Esophagus muscularis mucosa (tissue), 4 donors: ENCODE data around the gene ZXDC. TPM values are rescaled to one million over a fixed set of nuclear protein-coding genes. Genes with fewer than 3 reads are reported as not detected.

Source experiments
- DNase-seq: peaks from one replicate; pipeline ENCODE4 v3.0.0-alpha.2; 2017; ENCODE audit errors: extremely low spot score
- H3K27ac ChIP-seq, 4 donors: fragments of 200-600 bp; sonication (generic); replicated peaks in 1 of 4; 1 replicate in 3 of 4; 2 replicates in 1 of 4; pipeline ENCODE4 v1.5.1; 2016 to 2019; ENCODE audit warnings: mild to moderate bottlenecking in 1 of 4
- H3K27me3 ChIP-seq, 4 donors: fragments of 200-600 bp; sonication (generic); one replicate each; pipeline versions ENCODE4 v1.5.1 to v1.6.0; 2016 to 2019
- H3K36me3 ChIP-seq, 4 donors: fragments of 200-600 bp; sonication (generic); one replicate each; pipeline ENCODE4 v1.5.1; 2016 to 2019
- H3K4me1 ChIP-seq, 4 donors: fragments of 200-600 bp; sonication (generic); one replicate each; pipeline ENCODE4 v1.5.1; 2016 to 2019
- H3K4me3 ChIP-seq, 4 donors: fragments of 200-600 bp; sonication (generic); 1 replicate in 2 of 4; 2 replicates in 2 of 4; pipeline ENCODE4 v1.5.1; 2016 to 2019; ENCODE audit warnings: mild to moderate bottlenecking in 4 of 4, moderate library complexity in 1 of 4
- H3K9me3 ChIP-seq, 4 donors: fragments of 200-600 bp; sonication (generic); 1 replicate in 3 of 4; 2 replicates in 1 of 4; pipeline ENCODE4 v1.5.1; 2016 to 2019
- CTCF ChIP-seq, 3 experiments: fragments of 200-600 bp in 2 of 3; fragments of 450-650 bp in 1 of 3; sonication (generic) in 2 of 3; IDR thresholded peaks; one replicate each; pipeline ENCODE4 v1.5.1; 2017 to 2019; ENCODE audit warnings: antibody characterized with exemption in 3 of 3, mild to moderate bottlenecking in 2 of 3, moderate library complexity in 1 of 3
- EP300 ChIP-seq: sonication (generic); formaldehyde crosslinking; IDR thresholded peaks from one replicate; pipeline ENCODE4 v1.6.1; 2017; ENCODE audit warnings: antibody characterized with exemption
- POLR2A ChIP-seq: fragments of 450-650 bp; IDR thresholded peaks from one replicate; pipeline ENCODE4 v1.6.1; 2017; ENCODE audit warnings: antibody characterized with exemption, moderate library complexity, mild to moderate bottlenecking, low read depth
- POLR2AphosphoS5 ChIP-seq, 2 donors: sonication (generic); formaldehyde crosslinking; IDR thresholded peaks; one replicate each; pipeline ENCODE4 v1.6.1; 2017; ENCODE audit warnings: antibody characterized with exemption in 2 of 2
- WGBS: methylation state at CpG from one replicate; pipeline ENCODE4 v1.1.5; 2018; 5-methylcytosine and 5-hydroxymethylcytosine counted together
- intact Hi-C: fragments of 100-400 bp; cut with DNase I; formaldehyde crosslinking; loops from one replicate; pipeline ENCODE4 v1.15.1; 2023
- total RNA-seq, 4 donors: library from RNA; depleted of rRNA; stranded (reverse); fragments of >200 nt; gene quantifications; one replicate each; pipeline versions ENCODE4 v1.1.0 to v1.2.1, GENCODE V29; 2016

ZXDC gene
- total RNA-seq, 4 donors from 2014 or later = 25.8 to 41.2 (median 38.6) TPM

GRCh38 chr3:126422121-126422520 lies 53.6 kb downstream of the ZXDC start:
- Histone ChIP-seq H3K4me3 (no peak overlapping the region), H3K27me3 (peaks cover 0 to 29% (median 1%) of the 10 kb centered on the region in 4 donors), H3K27ac (no peak overlapping the region), H3K36me3 (peaks cover 0 to 8% (median 6%) of the 10 kb centered on the region in 4 donors), H3K9me3 (peaks cover 0 to 19% (median 14%) of the 10 kb centered on the region in 4 donors), H3K4me1 (no peaks in the 10 kb centered on the region)
- TF ChIP-seq EP300 = no peak
- no peak for TF ChIP-seq POLR2AphosphoS5 (IDR thresholded peaks at IDR 0.05)
- TF ChIP-seq POLR2A = no peak
- TF ChIP-seq CTCF (IDR thresholded peaks at IDR 0.05) = no peak
- no peak for DNase-seq
- WGBS = 90% methylated on average over 5 of the region's 8 CpGs
- intact Hi-C loops = no loop called here

GRCh38 chr3:126421573-126422119 lies 54.0 kb downstream of the ZXDC start:
- intact Hi-C loops = no loop called here
- Histone ChIP-seq H3K4me3 (no peak overlapping the region), H3K27me3 (peaks cover 0 to 34% (median 5%) of the 10 kb centered on the region in 4 donors), H3K4me1 (no peaks in the 10 kb centered on the region), H3K36me3 (peaks cover 0 to 8% (median 6%) of the 10 kb centered on the region in 4 donors), H3K9me3 (peaks cover 0 to 14% (median 10%) of the 10 kb centered on the region in 4 donors), H3K27ac (no peak overlapping the region)
- no peak for DNase-seq
- no peak for TF ChIP-seq POLR2AphosphoS5 (IDR thresholded peaks at IDR 0.05)
- no peak for TF ChIP-seq CTCF (IDR thresholded peaks at IDR 0.05)
- no peak for TF ChIP-seq EP300
- TF ChIP-seq POLR2A = no peak
- WGBS = 81% methylated on average over 10 of the region's 10 CpGs

- DNase-seq = no peak
- intact Hi-C loops = no loop called here
- 77% methylated on average over 12 of the region's 22 CpGs for WGBS
Measured at GRCh38 chr3:126419886-126420786, 55.6 kb downstream of the ZXDC start.

GRCh38 chr3:126419151-126419703 lies 56.5 kb downstream of the ZXDC start:
- TF ChIP-seq CTCF (IDR thresholded peaks at IDR 0.05) (no peak), POLR2A (no peak), POLR2AphosphoS5 (IDR thresholded peaks at IDR 0.05) (no peak), EP300 (no peak)
- intact Hi-C loops = no loop called here
- Histone ChIP-seq H3K4me1 (peaks cover 0 to 7% (median 3%) of the 10 kb centered on the region in 4 donors), H3K4me3 (no peak overlapping the region), H3K27me3 (peaks cover 0 to 58% (median 11%) of the 10 kb centered on the region in 4 donors), H3K27ac (no peak overlapping the region), H3K36me3 (peaks cover 0 to 3% (median 0%) of the 10 kb centered on the region in 4 donors), H3K9me3 (no peaks in the 10 kb centered on the region)
- no peak for DNase-seq
- 92% methylated on average over 2 of the region's 6 CpGs for WGBS

More at GRCh38 chr3:126419886-126420786, 55.6 kb downstream of the ZXDC start:
- Histone ChIP-seq H3K9me3 (no peaks in the 10 kb centered on the region), H3K27me3 (peaks cover 0 to 49% (median 11%) of the 10 kb centered on the region in 4 donors), H3K27ac (no peak overlapping the region), H3K36me3 (peaks cover 0 to 8% (median 6%) of the 10 kb centered on the region in 4 donors), H3K4me3 (no peak overlapping the region), H3K4me1 (peaks cover 0 to 7% (median 3%) of the 10 kb centered on the region in 4 donors)
- TF ChIP-seq CTCF (IDR thresholded peaks at IDR 0.05) = no peak
- TF ChIP-seq POLR2AphosphoS5 (IDR thresholded peaks at IDR 0.05) = no peak
- no peak for TF ChIP-seq POLR2A
- TF ChIP-seq EP300 = no peak
